Measurements from ENCODE around the gene CD8B2.
"Not testable (repeated sequence)": the region's sequence is repeated elsewhere in the genome, so short reads cannot be mapped to it uniquely, and the experiment has no call there.

Gene CD8B2

GRCh38 chr2:106486551-106487385 is at the start of gene CD8B2:
Gene CD8B2, plus strand, starts transcription at chr2:106487364. Its CDS starts 63 bp downstream, at chr2:106487427.
- not testable (repeated sequence) for DNase-seq

GRCh38 chr2:106461882-106462281 is 25.3 kb upstream of the CD8B2 start:
- not testable (repeated sequence) for DNase-seq

GRCh38 chr2:106467516-106467915 is 19.6 kb upstream of the CD8B2 start:
- DNase-seq = not testable (repeated sequence)

- not testable (repeated sequence) for DNase-seq
Observed at GRCh38 chr2:106468107-106468506, 19.1 kb upstream of the CD8B2 start, which contains the start of gene RGPD3. Gene RGPD3, minus strand, starts transcription at chr2:106468413. Its CDS starts 125 bp downstream, at chr2:106468288.

- not testable (repeated sequence) for DNase-seq
Observed at GRCh38 chr2:106470658-106471057, 16.5 kb upstream of the CD8B2 start.

- DNase-seq = not testable (repeated sequence)
Observed at GRCh38 chr2:106477647-106478046, 9.5 kb upstream of the CD8B2 start.

- DNase-seq = not testable (repeated sequence)
Observed at GRCh38 chr2:106479563-106479962, 7.6 kb upstream of the CD8B2 start.

- not testable (repeated sequence) for DNase-seq
Observed at GRCh38 chr2:106487386-106488191, 425 bp downstream of the CD8B2 start.

GRCh38 chr2:106489701-106490100 is 2.5 kb downstream of the CD8B2 start:
- DNase-seq = not testable (repeated sequence)

- DNase-seq = not testable (repeated sequence)
Observed at GRCh38 chr2:106492399-106492798, 5.2 kb downstream of the CD8B2 start.

GRCh38 chr2:106492913-106493312 is 5.7 kb downstream of the CD8B2 start:
- not testable (repeated sequence) for DNase-seq

GRCh38 chr2:106498549-106498948 is 11.4 kb downstream of the CD8B2 start:
- DNase-seq = not testable (repeated sequence)

- DNase-seq = not testable (repeated sequence)
Observed at GRCh38 chr2:106500350-106500749, 13.2 kb downstream of the CD8B2 start.

GRCh38 chr2:106502351-106502750 is 15.2 kb downstream of the CD8B2 start:
- DNase-seq = not testable (repeated sequence)

- not testable (repeated sequence) for DNase-seq
Observed at GRCh38 chr2:106504192-106504591, 17.0 kb downstream of the CD8B2 start.

GRCh38 chr2:106504787-106505186 is 17.6 kb downstream of the CD8B2 start:
- DNase-seq = not testable (repeated sequence)

GRCh38 chr2:106506002-106506687 is 19.0 kb downstream of the CD8B2 start:
- not testable (repeated sequence) for DNase-seq

- DNase-seq = not testable (repeated sequence)
Observed at GRCh38 chr2:106508660-106509373, 21.7 kb downstream of the CD8B2 start.

GRCh38 chr2:106509374-106509770 is 22.2 kb downstream of the CD8B2 start:
- not testable (repeated sequence) for DNase-seq

GRCh38 chr2:106510791-106511190 is 23.6 kb downstream of the CD8B2 start:
- DNase-seq = not testable (repeated sequence)

GRCh38 chr2:106511476-106511901 is 24.3 kb downstream of the CD8B2 start:
- peak; percentile 81 for DNase-seq

- DNase-seq = not testable (repeated sequence)
Observed at GRCh38 chr2:106511934-106512333, 24.8 kb downstream of the CD8B2 start.
